A673 (cell line): Measurements from ENCODE around the gene NPPB. TPM values are rescaled to one million over a fixed set of nuclear protein-coding genes. Genes with fewer than 3 reads are reported as not detected.
A peak's percentile ranks its signal among the peaks of the same experiment; 100 is the strongest.
"Not testable (repeated sequence)": the region's sequence is repeated elsewhere in the genome, so short reads cannot be mapped to it uniquely, and the experiment has no call there.

Experiments used
- BruUV-seq: library from RNA; stranded (reverse); fragments of 400-500 nt; replicated peaks from 2 replicates; lab custom pipeline; 2021; lab: Mats Ljungman, UMichigan
- CTCF ChIA-PET: fragments of 300-600 bp; sonication (Branson Sonifier 250); formaldehyde crosslinking; loops from one replicate; lab custom pipeline; 2022; ENCODE audit warnings: antibody characterized with exemption; lab: Charles Lee
- POLR2A ChIA-PET: fragments of 300-600 bp; sonication (Branson Sonifier 250); formaldehyde crosslinking; loops from one replicate; lab custom pipeline; 2022; ENCODE audit warnings: antibody characterized with exemption; ENCODE audit not compliant: low non-redundant PET; lab: Charles Lee
- DNase-seq: peaks from one replicate; pipeline ENCODE4 v3.0.0-alpha.2; 2015; ENCODE audit warnings: low spot score
- H3K27ac ChIP-seq: fragments of 200-600 bp; sonication (generic); 2 replicates; pipeline ENCODE4 v1.5.1; 2016; ENCODE audit warnings: mixed run types, low read depth, mild to moderate bottlenecking, mixed read lengths, antibody characterized with exemption, low read length; ENCODE audit not compliant: poor library complexity, severe bottlenecking
- H3K27me3 ChIP-seq: fragments of 200-600 bp; sonication (generic); replicated peaks from 2 replicates; pipeline ENCODE4 v1.6.1; 2017; ENCODE audit warnings: mixed run types, low read depth, mild to moderate bottlenecking, mixed read lengths, antibody characterized with exemption, low read length; ENCODE audit not compliant: insufficient read depth, poor library complexity
- H3K36me3 ChIP-seq: fragments of 200-600 bp; sonication (generic); 2 replicates; pipeline ENCODE4 v1.6.1; 2016; ENCODE audit warnings: mixed run types, mild to moderate bottlenecking, mixed read lengths, antibody characterized with exemption, low read length; ENCODE audit not compliant: insufficient read depth, poor library complexity, severe bottlenecking
- H3K4me1 ChIP-seq: fragments of 200-600 bp; sonication (generic); 2 replicates; pipeline ENCODE4 v1.6.1; 2017; ENCODE audit warnings: mixed run types, mild to moderate bottlenecking, mixed read lengths, antibody characterized with exemption, low read length; ENCODE audit not compliant: insufficient read depth, poor library complexity, severe bottlenecking
- H3K4me3 ChIP-seq: fragments of 200-600 bp; sonication (generic); 2 replicates; pipeline ENCODE4 v1.5.1; 2016; ENCODE audit warnings: low read depth, mixed run types, mild to moderate bottlenecking, mixed read lengths, low read length; ENCODE audit not compliant: poor library complexity, severe bottlenecking
- H3K9me3 ChIP-seq: fragments of 200-600 bp; sonication (generic); 2 replicates; pipeline ENCODE4 v1.6.1; 2016; ENCODE audit warnings: mixed run types, low read depth, mild to moderate bottlenecking, mixed read lengths, antibody characterized with exemption, low read length; ENCODE audit not compliant: poor library complexity, severe bottlenecking
- CTCF ChIP-seq: fragments of 300-800, 200-600 bp; sonication (generic); conservative IDR thresholded peaks from 2 replicates; pipeline ENCODE4 v1.5.1; 2017; ENCODE audit warnings: low read depth, mild to moderate bottlenecking, antibody characterized with exemption, low read length, moderate library complexity, mixed read lengths
- EZH2 ChIP-seq: fragments of 200-600 bp; sonication (generic); IDR thresholded peaks from 2 replicates; pipeline ENCODE4 v1.6.1; 2017; ENCODE audit warnings: borderline replicate concordance, low read depth, mild to moderate bottlenecking, mixed read lengths, antibody characterized with exemption, low read length; ENCODE audit not compliant: poor library complexity, severe bottlenecking
- intact Hi-C: fragments of 100-400 bp; cut with micrococcal nuclease; formaldehyde crosslinking; loops from one replicate; pipeline ENCODE4 v1.10.0; 2022; ENCODE audit not compliant: unreplicated experiment
- total RNA-seq: library from RNA; stranded (reverse); gene quantifications from 2 replicates; pipeline ENCODE4 v1.2.3, GENCODE V29; 2021

The NPPB gene
- total RNA-seq, 1 experiment from 2014 or later, result not detected

GRCh38 chr1:11907275-11908094, 48.7 kb upstream of the NPPB start:
- BruUV-seq, result no TSS peak

GRCh38 chr1:11906870-11907269, 48.1 kb upstream of the NPPB start:
- Histone ChIP-seq H3K36me3 (no peaks in the 10 kb centered on the region), H3K4me3 (no peak overlapping the region), H3K27me3 (peaks cover 3% of the 10 kb centered on the region), H3K27ac (no peak overlapping the region), H3K4me1 (peaks cover 4% of the 10 kb centered on the region), H3K9me3 (no peaks in the 10 kb centered on the region)
- POLR2A ChIA-PET, result no interaction called here
- TF ChIP-seq CTCF (no peak), EZH2 (no peak)
- no TSS peak for BruUV-seq
- CTCF ChIA-PET, result no interaction called here
- DNase-seq, result no peak
- intact Hi-C loops, result loop anchor here (2.0 kb wide), 1 partner anchor 68 kb away; no protein-coding TSS in a partner anchor

More at GRCh38 chr1:11907275-11908094, 48.7 kb upstream of the NPPB start:
- H3K4me1 ChIP-seq, result peaks cover 4% of the 10 kb centered on the region
- TF ChIP-seq CTCF, result peak; percentile 98
- TF ChIP-seq EZH2, result no peak
- no peaks in the 10 kb centered on the region for H3K36me3 ChIP-seq
- ChIA-PET POLR2A (interaction anchor here (0.7 to 1.2 kb wide), 7 partner anchors 23 to 829 kb away, joined by 3 to 11 read pairs (median 5); partner anchors contain the start of gene MIIP), CTCF (interaction anchor here (0.5 to 0.6 kb wide), 2 partner anchors 42 to 53 kb away, joined by 5 to 7 read pairs; no protein-coding TSS in a partner anchor)
- no peak overlapping the region for H3K4me3 ChIP-seq
- peak; percentile 98 for DNase-seq
- intact Hi-C loops, result loop anchor here (1.0 to 2.0 kb wide), 2 partner anchors 69 to 79 kb away; no protein-coding TSS in a partner anchor
- peak overlapping the region; percentile 99 for H3K27ac ChIP-seq
- H3K27me3 ChIP-seq, result no peaks in the 10 kb centered on the region
- H3K9me3 ChIP-seq, result no peaks in the 10 kb centered on the region

- ChIA-PET POLR2A (no interaction called here), CTCF (no interaction called here)
- H3K4me1 ChIP-seq, result peaks cover 2% of the 10 kb centered on the region
- no peaks in the 10 kb centered on the region for H3K9me3 ChIP-seq
- H3K4me3 ChIP-seq, result no peak overlapping the region
- DNase-seq, result no peak
- TF ChIP-seq EZH2, result no peak
- TF ChIP-seq CTCF, result no peak
- intact Hi-C loops, result no loop called here
- H3K27ac ChIP-seq, result no peak overlapping the region
- H3K27me3 ChIP-seq, result peaks cover 17% of the 10 kb centered on the region
- no peaks in the 10 kb centered on the region for H3K36me3 ChIP-seq
- BruUV-seq, result no TSS peak
These were observed 46.2 kb upstream of the NPPB start for GRCh38 chr1:11904978-11905377.

GRCh38 chr1:11904156-11904555, 45.4 kb upstream of the NPPB start:
- CTCF ChIA-PET, intact Hi-C loops: not testable (repeated sequence)

More at GRCh38 chr1:11904156-11904555, 45.4 kb upstream of the NPPB start:
- DNase-seq, H3K4me3 ChIP-seq, H3K27ac ChIP-seq, H3K9me3 ChIP-seq, POLR2A ChIA-PET, BruUV-seq, H3K4me1 ChIP-seq, H3K36me3 ChIP-seq: not testable (repeated sequence)
- H3K27me3 ChIP-seq, result peaks cover 24% of the 10 kb centered on the region
